AG10803 (cell line): ENCODE results near the gene SMTNL2.

Source experiments
- DNase-seq: peaks from one replicate; pipeline ENCODE4 v3.0.0; 2010; ENCODE audit warnings: low read depth
- H3K4me3 ChIP-seq: 2 replicates; pipeline ENCODE4 v1.5.1; 2011; ENCODE audit warnings: mild to moderate bottlenecking, low read length, control low read depth
- TF ChIP-seq, protein P1 (sequence below): conservative IDR thresholded peaks from 2 replicates; pipeline ENCODE4 v1.5.1; 2011; ENCODE audit warnings: mild to moderate bottlenecking, low read length, control low read depth, inconsistent platforms

The SMTNL2 gene

DNA sequence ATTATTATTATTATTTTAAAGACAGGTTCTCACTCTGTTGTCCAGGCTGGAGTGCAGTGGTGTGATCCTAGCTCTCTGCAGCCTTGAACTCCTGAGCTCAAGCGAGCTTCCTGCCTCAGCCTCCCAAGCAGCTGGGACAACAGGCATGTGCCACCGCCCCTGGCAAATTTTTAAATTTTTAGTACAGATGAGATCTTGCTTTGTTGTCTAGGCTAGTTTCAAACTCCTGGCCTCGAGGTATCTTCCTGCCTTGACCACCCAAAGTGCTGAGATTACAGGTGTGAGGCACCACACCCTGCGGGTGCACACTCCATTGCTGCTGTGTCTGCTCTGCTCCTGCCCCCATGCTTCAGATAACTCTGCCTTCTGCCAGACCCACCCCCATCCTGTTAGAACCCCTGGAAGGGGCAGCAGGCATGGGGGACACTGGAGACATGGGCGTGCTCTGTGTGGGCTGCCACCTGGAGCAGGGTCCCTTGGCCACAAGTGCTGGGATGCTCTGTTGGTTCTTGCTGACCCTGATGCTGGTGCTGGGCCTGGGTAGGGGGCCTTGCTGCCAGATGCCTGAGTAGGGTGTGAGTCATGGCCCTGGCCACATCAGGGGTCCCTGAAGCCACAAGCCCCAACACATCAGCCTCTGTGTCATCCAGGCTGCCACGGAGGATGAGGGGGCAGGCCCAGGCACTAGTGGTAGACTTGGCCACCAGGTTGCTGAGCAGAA is 26.5 kb upstream of the SMTNL2 start:
- H3K4me3 ChIP-seq = no peak overlapping the region
- no peak for DNase-seq
- TF ChIP-seq, protein P1, sequence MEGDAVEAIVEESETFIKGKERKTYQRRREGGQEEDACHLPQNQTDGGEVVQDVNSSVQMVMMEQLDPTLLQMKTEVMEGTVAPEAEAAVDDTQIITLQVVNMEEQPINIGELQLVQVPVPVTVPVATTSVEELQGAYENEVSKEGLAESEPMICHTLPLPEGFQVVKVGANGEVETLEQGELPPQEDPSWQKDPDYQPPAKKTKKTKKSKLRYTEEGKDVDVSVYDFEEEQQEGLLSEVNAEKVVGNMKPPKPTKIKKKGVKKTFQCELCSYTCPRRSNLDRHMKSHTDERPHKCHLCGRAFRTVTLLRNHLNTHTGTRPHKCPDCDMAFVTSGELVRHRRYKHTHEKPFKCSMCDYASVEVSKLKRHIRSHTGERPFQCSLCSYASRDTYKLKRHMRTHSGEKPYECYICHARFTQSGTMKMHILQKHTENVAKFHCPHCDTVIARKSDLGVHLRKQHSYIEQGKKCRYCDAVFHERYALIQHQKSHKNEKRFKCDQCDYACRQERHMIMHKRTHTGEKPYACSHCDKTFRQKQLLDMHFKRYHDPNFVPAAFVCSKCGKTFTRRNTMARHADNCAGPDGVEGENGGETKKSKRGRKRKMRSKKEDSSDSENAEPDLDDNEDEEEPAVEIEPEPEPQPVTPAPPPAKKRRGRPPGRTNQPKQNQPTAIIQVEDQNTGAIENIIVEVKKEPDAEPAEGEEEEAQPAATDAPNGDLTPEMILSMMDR = no peak

DNA sequence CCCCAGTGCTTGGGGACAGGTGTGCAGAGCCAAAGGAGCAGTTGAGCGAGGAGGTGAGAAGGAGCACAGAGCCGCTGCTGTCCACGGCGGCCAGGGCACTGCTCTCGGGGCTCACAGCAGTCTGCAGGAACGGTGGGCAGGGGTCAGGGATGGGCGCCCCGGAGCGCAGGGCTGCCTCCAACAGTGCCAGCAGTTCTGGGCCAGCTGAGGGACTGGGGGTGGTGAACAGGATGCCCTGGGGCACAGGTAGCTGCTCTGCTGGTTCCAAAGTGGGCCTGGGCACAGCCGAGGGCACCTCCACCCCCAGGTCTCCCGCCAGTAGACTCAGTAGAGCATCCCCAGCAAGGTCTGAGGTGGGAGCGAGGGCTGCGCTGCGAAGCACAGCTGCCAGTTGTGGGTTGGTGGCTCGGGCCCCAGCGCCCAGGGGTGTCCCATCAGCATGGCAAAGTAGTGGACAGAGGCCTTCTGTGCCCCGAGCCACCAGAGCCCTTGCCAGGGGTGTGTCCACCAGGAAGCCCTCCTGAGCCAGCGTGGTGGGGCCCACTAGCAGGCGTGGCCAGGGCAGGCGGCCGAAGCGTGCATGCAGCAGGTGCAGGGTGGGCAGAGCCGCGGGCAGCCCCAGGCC is 25.9 kb upstream of the SMTNL2 start:
- H3K4me3 ChIP-seq = no peak overlapping the region
- TF ChIP-seq, protein P1 = no peak
- no peak for DNase-seq

DNA sequence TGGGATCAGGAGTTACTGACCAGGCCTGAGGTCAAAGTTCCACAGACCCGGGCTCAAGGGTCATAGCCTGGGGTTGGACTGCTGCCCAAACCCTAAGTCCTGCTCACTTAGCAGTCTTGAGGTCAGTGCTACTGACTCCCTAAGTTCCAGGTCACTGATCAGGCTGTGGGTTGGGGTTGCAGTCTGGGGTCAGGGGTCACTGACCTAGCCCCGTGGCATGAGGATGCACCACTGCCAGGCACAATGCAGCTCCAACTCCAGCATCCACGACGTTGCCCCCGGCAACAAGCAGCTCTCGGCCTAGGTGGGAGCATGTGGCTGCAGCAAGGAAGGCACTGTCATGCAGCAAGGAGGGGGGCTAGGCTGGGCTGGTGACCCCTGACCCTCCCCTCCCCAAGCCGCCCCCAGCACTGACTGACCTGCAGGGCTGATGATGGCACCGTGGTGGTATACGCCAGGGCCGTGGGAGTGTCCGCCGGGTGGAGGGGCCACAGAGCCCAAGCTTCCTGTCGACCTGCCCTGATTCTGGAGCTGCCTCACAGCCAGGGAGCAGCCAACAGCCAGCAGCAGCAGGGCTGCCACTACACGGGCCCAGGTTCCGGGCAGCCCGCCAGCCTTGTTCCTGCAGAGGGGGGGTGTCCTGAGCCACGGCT is 25.1 kb upstream of the SMTNL2 start:
- TF ChIP-seq, protein P1 = no peak
- no peak for DNase-seq
- H3K4me3 ChIP-seq = no peak overlapping the region

DNA sequence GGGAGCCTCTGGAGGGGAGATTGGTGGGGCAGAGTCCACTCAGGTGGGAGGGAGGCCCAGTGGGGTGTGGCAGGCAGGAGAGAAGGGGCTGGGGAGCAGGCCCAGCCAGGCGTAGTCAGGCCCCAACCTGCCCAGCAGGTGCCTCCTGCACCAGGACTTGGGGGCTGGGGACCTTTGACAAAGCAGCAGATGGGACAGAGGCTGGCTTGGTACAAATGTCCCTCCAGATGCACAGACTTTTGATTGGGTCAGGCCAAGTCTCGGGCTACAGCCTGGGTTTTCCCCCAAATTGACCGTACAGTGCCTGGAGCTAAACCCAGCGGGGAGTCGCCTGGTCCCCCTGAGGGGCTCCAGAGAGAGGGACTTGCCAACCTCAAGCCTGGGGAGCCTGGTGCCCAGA is 24.4 kb upstream of the SMTNL2 start:
- no peak for DNase-seq
- TF ChIP-seq, protein P1 = no peak
- H3K4me3 ChIP-seq = no peak overlapping the region

DNA sequence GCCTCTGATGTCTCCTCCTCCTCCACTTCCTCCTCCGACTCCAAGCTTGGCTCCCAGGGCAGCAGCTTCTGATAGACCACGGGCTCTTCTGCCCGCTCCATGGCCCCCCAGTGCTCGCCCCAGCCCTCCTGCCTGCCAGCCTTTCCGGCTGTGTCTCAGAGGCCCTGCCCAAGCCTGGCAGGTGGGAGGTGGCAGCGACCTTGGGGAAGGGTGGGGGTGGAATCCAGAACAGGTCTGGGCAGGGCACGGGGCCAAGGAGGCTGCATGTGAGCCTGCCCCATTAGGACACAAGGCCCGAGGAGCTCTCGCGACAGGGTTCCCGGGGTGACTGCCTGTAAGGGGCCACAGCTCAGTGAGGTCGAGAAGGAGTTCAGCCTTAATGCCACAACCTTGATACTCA is 23.9 kb upstream of the SMTNL2 start, which contains the start of gene GGT6:
TSS of gene GGT6 (minus strand) at position 157 of the 400 bp plus-strand sequence. CDS start at position 101, 56 bp downstream.
- TF ChIP-seq, protein P1 = no peak
- H3K4me3 ChIP-seq = no peak within 1 kb of the TSS
- no peak for DNase-seq

DNA sequence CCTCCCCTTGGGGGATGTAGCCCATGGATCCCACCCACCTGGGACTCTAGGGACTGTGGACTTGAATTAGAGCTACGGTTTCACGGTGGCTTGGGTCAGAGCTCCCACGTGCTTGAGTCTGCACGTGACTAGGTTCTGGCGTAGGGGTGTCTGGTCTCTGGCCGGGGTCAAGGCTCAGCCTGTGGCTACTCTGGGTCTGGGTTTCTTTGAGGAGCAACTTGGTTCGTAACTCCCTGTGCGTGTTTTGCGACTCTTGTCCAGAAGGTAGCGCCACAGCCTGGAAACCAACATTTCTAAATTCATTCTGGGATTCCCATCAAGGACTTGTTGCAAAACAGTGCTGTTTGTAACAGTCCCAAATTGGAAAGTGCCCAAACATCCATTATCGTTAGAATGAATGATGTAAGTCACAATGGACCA is 23.5 kb upstream of the SMTNL2 start:
- peak; percentile 20 for DNase-seq
- TF ChIP-seq, protein P1 = no peak
- no peak overlapping the region for H3K4me3 ChIP-seq
